Nephron progenitor cell (in vitro differentiated cells): ENCODE results near the gene STAC2.

Source experiments
- DNase-seq: peaks from one replicate; pipeline ENCODE4 v3.0.0; 2021
- H3K27ac Mint-ChIP-seq: 2 replicates; pipeline ENCODE4 v1.8.0; 2021; ENCODE audit warnings: mild to moderate bottlenecking, moderate library complexity, mixed read lengths
- H3K27me3 Mint-ChIP-seq: 2 replicates; pipeline ENCODE4 v1.8.0; 2021; ENCODE audit warnings: mild to moderate bottlenecking, low read depth, mixed read lengths; ENCODE audit not compliant: poor library complexity
- H3K36me3 Mint-ChIP-seq: 2 replicates; pipeline ENCODE4 v1.8.0; 2021; ENCODE audit warnings: low read depth, mixed read lengths
- H3K4me1 Mint-ChIP-seq: 2 replicates; pipeline ENCODE4 v1.8.0; 2021; ENCODE audit warnings: mixed read lengths
- H3K4me3 Mint-ChIP-seq: 2 replicates; pipeline ENCODE4 v1.8.0; 2021; ENCODE audit warnings: mild to moderate bottlenecking, moderate library complexity, mixed read lengths
- H3K9me3 Mint-ChIP-seq: 2 replicates; pipeline ENCODE4 v1.8.0; 2021; ENCODE audit warnings: mild to moderate bottlenecking, moderate library complexity, mixed read lengths
- CTCF ChIP-seq: fragments of 200-600 bp; sonication (generic); IDR thresholded peaks from 2 replicates; pipeline ENCODE4 v1.5.0; 2021; ENCODE audit warnings: antibody characterized with exemption

The STAC2 gene

DNA sequence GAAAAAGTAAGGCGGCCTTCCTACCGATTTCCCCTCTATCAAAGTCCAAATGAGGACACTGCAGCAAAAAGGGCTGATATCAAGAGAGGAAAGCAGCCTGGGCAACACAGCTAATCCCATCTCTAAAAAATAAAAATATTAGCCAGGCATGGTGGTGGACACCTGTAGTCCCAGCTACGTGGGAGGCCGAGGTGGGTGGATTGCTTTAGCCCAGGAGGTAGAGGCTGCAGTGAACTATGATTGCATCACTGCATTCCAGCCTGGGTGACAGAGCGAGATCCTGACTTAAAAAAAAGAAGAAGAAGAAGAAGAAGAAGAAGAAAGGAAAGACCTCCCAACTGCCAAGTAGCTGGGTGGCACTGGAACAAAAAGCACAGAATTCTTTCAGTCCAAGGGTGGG lies 42.7 kb downstream of the STAC2 start:
- H3K27me3 Mint-ChIP-seq, result no peaks in the 10 kb centered on the region
- no peak for DNase-seq
- H3K27ac Mint-ChIP-seq, result no peak overlapping the region
- no peaks in the 10 kb centered on the region for H3K9me3 Mint-ChIP-seq
- H3K4me3 Mint-ChIP-seq, result no peak overlapping the region
- peaks cover 21% of the 10 kb centered on the region for H3K36me3 Mint-ChIP-seq
- H3K4me1 Mint-ChIP-seq, result peaks cover 10% of the 10 kb centered on the region
- TF ChIP-seq CTCF, result no peak

DNA sequence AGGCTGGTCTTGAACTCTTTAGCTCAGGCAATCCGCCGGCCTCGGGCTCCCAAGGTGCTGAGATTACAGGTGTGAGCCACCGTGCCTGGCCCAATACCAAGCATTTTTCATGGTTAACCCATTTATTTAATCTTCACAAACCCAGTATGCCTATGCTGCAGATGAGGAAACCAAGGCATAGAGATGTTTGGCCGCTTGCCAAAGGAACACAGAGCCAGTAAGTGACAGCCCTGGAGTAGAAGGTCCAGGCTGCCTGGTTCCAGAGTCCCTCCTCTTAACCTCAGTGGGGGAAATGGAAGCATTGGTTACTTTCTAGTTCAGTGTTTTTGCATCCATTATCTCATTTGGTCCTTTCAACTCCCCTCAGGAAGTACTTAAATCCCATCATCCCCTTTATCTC lies 44.4 kb downstream of the STAC2 start:
- no peaks in the 10 kb centered on the region for H3K9me3 Mint-ChIP-seq
- no peak overlapping the region for H3K27ac Mint-ChIP-seq
- H3K27me3 Mint-ChIP-seq, result no peaks in the 10 kb centered on the region
- H3K36me3 Mint-ChIP-seq, result peaks cover 38% of the 10 kb centered on the region
- no peak for TF ChIP-seq CTCF
- no peak for DNase-seq
- no peak overlapping the region for H3K4me3 Mint-ChIP-seq
- peaks cover 10% of the 10 kb centered on the region for H3K4me1 Mint-ChIP-seq

DNA sequence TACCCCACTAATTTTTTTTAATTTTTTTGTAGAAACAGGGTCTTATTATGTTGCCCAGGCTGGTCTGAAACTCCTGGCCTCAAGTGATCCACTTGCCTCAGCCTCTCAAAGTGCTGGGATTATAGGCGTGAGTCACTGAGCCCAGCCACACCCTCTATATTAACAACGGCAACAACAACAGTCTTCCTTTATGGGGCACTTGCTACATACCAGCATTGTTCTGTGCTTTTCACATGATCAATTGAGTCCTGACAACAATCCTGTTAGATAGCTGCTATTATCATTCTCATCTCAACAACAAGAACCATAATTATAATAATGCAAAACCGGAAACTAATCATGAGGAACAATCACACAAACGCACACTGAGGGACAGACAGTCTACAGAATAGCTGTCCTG lies 47.2 kb downstream of the STAC2 start:
- Mint-ChIP-seq H3K27me3 (no peaks in the 10 kb centered on the region), H3K4me1 (peaks cover 15% of the 10 kb centered on the region), H3K36me3 (peaks cover 35% of the 10 kb centered on the region), H3K4me3 (no peak overlapping the region), H3K27ac (no peak overlapping the region), H3K9me3 (no peaks in the 10 kb centered on the region)
- no peak for TF ChIP-seq CTCF
- DNase-seq, result no peak

DNA sequence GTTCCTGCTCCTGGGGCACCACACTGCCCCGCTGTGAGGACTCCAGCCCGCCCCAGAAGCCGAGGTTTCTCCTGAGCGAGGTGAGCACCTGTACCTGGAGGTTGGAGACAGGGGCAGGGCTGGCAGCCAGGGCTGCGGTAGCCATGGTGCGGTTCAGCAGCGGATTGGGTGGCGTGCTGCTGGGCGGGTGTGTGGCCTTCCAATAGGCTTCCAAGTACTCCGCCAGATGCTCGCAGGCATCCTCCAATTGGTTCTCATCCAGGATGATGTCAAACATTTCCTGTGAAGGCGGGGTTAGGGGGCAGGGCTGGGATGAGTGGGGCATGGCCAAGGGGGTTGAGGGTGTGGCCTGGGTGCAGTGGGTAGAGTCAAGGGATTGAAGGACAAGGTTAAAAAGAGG lies 48.5 kb downstream of the STAC2 start:
- Mint-ChIP-seq H3K9me3 (no peaks in the 10 kb centered on the region), H3K27ac (no peak overlapping the region), H3K4me1 (peaks cover 16% of the 10 kb centered on the region), H3K27me3 (peaks cover 1% of the 10 kb centered on the region), H3K4me3 (no peak overlapping the region), H3K36me3 (peaks cover 25% of the 10 kb centered on the region)
- no peak for TF ChIP-seq CTCF
- peak; percentile 25 for DNase-seq

DNA sequence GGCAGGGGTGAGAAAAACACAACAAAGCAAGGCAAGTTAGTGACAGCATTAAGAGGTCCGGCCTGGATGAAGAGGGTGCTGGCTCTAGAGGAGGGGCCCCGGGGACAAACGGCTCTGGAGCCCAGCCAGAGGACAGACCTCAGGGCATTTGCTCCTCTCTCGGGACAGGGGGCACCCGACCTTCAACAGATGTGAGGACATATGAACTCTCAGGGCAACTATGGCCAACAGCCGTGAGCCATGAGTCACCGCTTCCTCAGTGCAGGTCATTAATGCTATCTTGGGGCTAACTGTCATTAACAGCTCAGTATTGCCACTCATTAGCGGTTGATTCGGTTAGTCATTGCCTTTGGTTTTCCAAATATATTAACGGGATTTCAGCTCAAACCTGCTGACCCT lies 50.1 kb downstream of the STAC2 start:
- Mint-ChIP-seq H3K27ac (no peak overlapping the region), H3K4me3 (no peak overlapping the region)

More for the DNA sequence above, 50.1 kb downstream of the STAC2 start:
- Mint-ChIP-seq H3K9me3 (no peaks in the 10 kb centered on the region), H3K36me3 (peaks cover 25% of the 10 kb centered on the region), H3K4me1 (peaks cover 25% of the 10 kb centered on the region), H3K27me3 (peaks cover 11% of the 10 kb centered on the region)
- no peak for DNase-seq
- no peak for TF ChIP-seq CTCF
